Measurements from ENCODE around the gene PRG2. TPM values are rescaled to one million over a fixed set of nuclear protein-coding genes. Genes with fewer than 3 reads are reported as not detected.
"Not testable (repeated sequence)": the region's sequence is repeated elsewhere in the genome, so short reads cannot be mapped to it uniquely, and the experiment has no call there.

Gene PRG2
- total RNA-seq, 4 donors from 2014 or later = 0.33 TPM; not detected in 3

GRCh38 chr11:57364851-57365660, 25.4 kb downstream of the PRG2 start:
- Histone ChIP-seq H3K36me3 (no peaks in the 10 kb centered on the region), H3K4me3 (no peak overlapping the region), H3K4me1 (no peaks in the 10 kb centered on the region), H3K9me3 (no peaks in the 10 kb centered on the region), H3K27ac (replicated peaks in 1 of 4) (no peak overlapping the region), H3K27me3 (peaks cover 0 to 12% (median 0%) of the 10 kb centered on the region in 4 donors)
- TF ChIP-seq POLR2AphosphoS5 (IDR thresholded peaks at IDR 0.05) (no peak), CTCF (IDR thresholded peaks at IDR 0.05) (no peak), EP300 (IDR thresholded peaks at IDR 0.05) (no peak), POLR2A (IDR thresholded peaks at IDR 0.05; ENCODE audit: low read depth) (no peak)
- DNase-seq (ENCODE audit: extremely low spot score) = no peak
- 62% methylated on average over 9 of the region's 9 CpGs for WGBS
- intact Hi-C loops (cut with DNase I) = no loop called here

GRCh38 chr11:57363131-57364080, 27.0 kb downstream of the PRG2 start:
- Histone ChIP-seq H3K36me3 (no peaks in the 10 kb centered on the region), H3K4me1 (no peaks in the 10 kb centered on the region), H3K27me3 (peaks cover 0 to 10% (median 0%) of the 10 kb centered on the region in 4 donors), H3K4me3 (no peak overlapping the region), H3K9me3 (no peaks in the 10 kb centered on the region), H3K27ac (replicated peaks in 1 of 4) (no peak overlapping the region)
- TF ChIP-seq POLR2AphosphoS5 (IDR thresholded peaks at IDR 0.05) (no peak), EP300 (IDR thresholded peaks at IDR 0.05) (no peak), CTCF (IDR thresholded peaks at IDR 0.05) (no peak), POLR2A (IDR thresholded peaks at IDR 0.05; ENCODE audit: low read depth) (no peak)
- no peak for DNase-seq (ENCODE audit: extremely low spot score)
- intact Hi-C loops (cut with DNase I) = no loop called here
- 78% methylated on average over 7 of the region's 7 CpGs for WGBS

GRCh38 chr11:57361926-57362325, 28.5 kb downstream of the PRG2 start:
- Histone ChIP-seq H3K27ac (replicated peaks in 1 of 4) (no peak overlapping the region), H3K36me3 (no peaks in the 10 kb centered on the region), H3K27me3 (no peaks in the 10 kb centered on the region), H3K4me1 (peaks cover 10 to 13% (median 12%) of the 10 kb centered on the region in 4 donors), H3K9me3 (no peaks in the 10 kb centered on the region), H3K4me3 (no peak overlapping the region)
- no peak for DNase-seq (ENCODE audit: extremely low spot score)
- intact Hi-C loops (cut with DNase I) = no loop called here
- 87% methylated on average over 3 of the region's 3 CpGs for WGBS
- TF ChIP-seq POLR2A (IDR thresholded peaks at IDR 0.05; ENCODE audit: low read depth) = no peak

- intact Hi-C loops (cut with DNase I); H3K27ac ChIP-seq (replicated peaks in 1 of 4); H3K27me3 ChIP-seq; H3K36me3 ChIP-seq; H3K9me3 ChIP-seq; H3K4me3 ChIP-seq; DNase-seq (ENCODE audit: extremely low spot score): not testable (repeated sequence)
- H3K4me1 ChIP-seq = peaks cover 10 to 13% (median 12%) of the 10 kb centered on the region in 4 donors
Measured at GRCh38 chr11:57361420-57361819, 29.0 kb downstream of the PRG2 start.

- H3K9me3 ChIP-seq = no peaks in the 10 kb centered on the region
- DNase-seq (ENCODE audit: extremely low spot score) = no peak
- TF ChIP-seq EP300 (IDR thresholded peaks at IDR 0.05) (no peak), CTCF (IDR thresholded peaks at IDR 0.05) (no peak), POLR2A (IDR thresholded peaks at IDR 0.05; ENCODE audit: low read depth) (no peak), POLR2AphosphoS5 (IDR thresholded peaks at IDR 0.05) (no peak)
- intact Hi-C loops (cut with DNase I) = no loop called here
- H3K27ac ChIP-seq (replicated peaks in 1 of 4) = no peak overlapping the region
- no peaks in the 10 kb centered on the region for H3K36me3 ChIP-seq
- WGBS = 91% methylated on average over 8 of the region's 8 CpGs
- peaks cover 10 to 13% (median 12%) of the 10 kb centered on the region in 4 donors for H3K4me1 ChIP-seq
- no peaks in the 10 kb centered on the region for H3K27me3 ChIP-seq
- no peak overlapping the region for H3K4me3 ChIP-seq
Measured at GRCh38 chr11:57360991-57361390, 29.5 kb downstream of the PRG2 start.
